Fibroblast of skin of back (primary cell): ENCODE measurements around the gene FBXL12.
"Not testable (repeated sequence)": the region's sequence is repeated elsewhere in the genome, so short reads cannot be mapped to it uniquely, and the experiment has no call there.

Experiments
- DNase-seq: peaks from one replicate; pipeline ENCODE4 v3.0.0-alpha.2; 2013

Gene FBXL12

GRCh38 chr19:9791552-9792205, 27.2 kb downstream of the FBXL12 start:
- peak; percentile 95 for DNase-seq

- DNase-seq, result not testable (repeated sequence)
Measured at GRCh38 chr19:9791073-9791367, 27.9 kb downstream of the FBXL12 start.

GRCh38 chr19:9789579-9789978, 29.3 kb downstream of the FBXL12 start:
- DNase-seq, result not testable (repeated sequence)

- no peak for DNase-seq
Measured at GRCh38 chr19:9789066-9789465, 29.8 kb downstream of the FBXL12 start.

GRCh38 chr19:9788604-9789003, 30.3 kb downstream of the FBXL12 start:
- not testable (repeated sequence) for DNase-seq

GRCh38 chr19:9786819-9787218, 32.1 kb downstream of the FBXL12 start:
- DNase-seq, result no peak

GRCh38 chr19:9786342-9786741, 32.5 kb downstream of the FBXL12 start:
- no peak for DNase-seq

GRCh38 chr19:9785367-9786331, 33.2 kb downstream of the FBXL12 start:
- DNase-seq, result peak; percentile 94

- DNase-seq, result not testable (repeated sequence)
Measured at GRCh38 chr19:9784163-9784496, 34.7 kb downstream of the FBXL12 start.

- DNase-seq, result peak; percentile 11
Measured at GRCh38 chr19:9782338-9782737, 36.5 kb downstream of the FBXL12 start.

GRCh38 chr19:9768175-9769112, 50.4 kb downstream of the FBXL12 start, which contains the start of gene ZNF846:
ZNF846 (minus strand) TSS chr19:9768738; CDS start chr19:9764950, 3,788 bp downstream.
- peak; percentile 96 for DNase-seq
